HEK293 (cell line): ENCODE measurements around the gene MVB12A.

Source experiments
- CTCF ChIA-PET: fragments of 350-600 bp; formaldehyde crosslinking; extraction: SDS; loops from one replicate; lab custom pipeline; 2021; ENCODE audit warnings: antibody characterized with exemption; lab: Yijun Ruan, JAX
- POLR2A ChIA-PET: fragments of 300-600 bp; formaldehyde crosslinking; extraction: SDS; loops from one replicate; lab custom pipeline; 2020; ENCODE audit warnings: antibody characterized with exemption, inconsistent platforms; lab: Yijun Ruan, JAX
- H3K27ac ChIP-seq: fragments of 200-500 bp; sonication (Bioruptor generic); 2 replicates; pipeline ENCODE4 v1.5.1; 2014; ENCODE audit warnings: low read depth, low read length, control low read depth, inconsistent platforms; ENCODE audit errors: extremely low read depth
- H3K36me3 ChIP-seq, 2 experiments: fragments of 200-500 bp in 1 of 2; sonication (Bioruptor generic) in 1 of 2; 1 replicate in 1 of 2; 2 replicates in 1 of 2; pipeline ENCODE4 v1.5.1; 2014 to 2017; ENCODE audit warnings: inconsistent platforms in 2 of 2, low read length in 2 of 2; ENCODE audit not compliant: control insufficient read depth in 2 of 2, insufficient read depth in 1 of 2
- H3K4me1 ChIP-seq: fragments of 200-500 bp; sonication (Bioruptor generic); 2 replicates; pipeline ENCODE4 v1.5.1; 2014; ENCODE audit warnings: mild to moderate bottlenecking, low read length, inconsistent platforms; ENCODE audit not compliant: control insufficient read depth, insufficient read depth
- H3K4me3 ChIP-seq: 2 replicates; pipeline ENCODE4 v1.5.1; 2011; ENCODE audit warnings: low read depth, mild to moderate bottlenecking, control low read depth, low read length, moderate library complexity
- H3K9me3 ChIP-seq: fragments of 200-500 bp; sonication (Bioruptor generic); 2 replicates; pipeline ENCODE4 v1.5.1; 2014; ENCODE audit warnings: low read depth, low read length, inconsistent platforms; ENCODE audit not compliant: control insufficient read depth, insufficient read depth
- BCL11A ChIP-seq: fragments of 450-650 bp; formaldehyde crosslinking; IDR thresholded peaks from 2 replicates; pipeline ENCODE4 v1.5.1; 2016; ENCODE audit warnings: low read depth, missing biosample characterization, missing genetic modification characterization
- BCL6B ChIP-seq: fragments of 450-650 bp; formaldehyde crosslinking; IDR thresholded peaks from 2 replicates; pipeline ENCODE4 v1.5.1; 2017; ENCODE audit warnings: missing biosample characterization, missing genetic modification characterization
- CTCF ChIP-seq: fragments of 450-650 bp; formaldehyde crosslinking; IDR thresholded peaks from 2 replicates; pipeline ENCODE4 v1.5.1; 2016; ENCODE audit warnings: missing biosample characterization, missing genetic modification characterization
- FEZF1 ChIP-seq: fragments of 450-650 bp; formaldehyde crosslinking; IDR thresholded peaks from 2 replicates; pipeline ENCODE4 v1.5.1; 2016; ENCODE audit warnings: missing biosample characterization, missing genetic modification characterization
- MYNN ChIP-seq: fragments of 450-650 bp; formaldehyde crosslinking; IDR thresholded peaks from 2 replicates; pipeline ENCODE4 v1.5.1; 2016; ENCODE audit warnings: missing biosample characterization, missing genetic modification characterization, borderline replicate concordance
- PRDM10 ChIP-seq: fragments of 450-650 bp; formaldehyde crosslinking; IDR thresholded peaks from 2 replicates; pipeline ENCODE4 v1.5.1; 2016; ENCODE audit warnings: missing biosample characterization, missing genetic modification characterization
- SCRT1 ChIP-seq: fragments of 450-650 bp; formaldehyde crosslinking; IDR thresholded peaks from 2 replicates; pipeline ENCODE4 v1.5.1; 2016; ENCODE audit warnings: missing biosample characterization, missing genetic modification characterization, borderline replicate concordance
- TCF7L2 ChIP-seq: IDR thresholded peaks from 2 replicates; pipeline ENCODE4 v1.6.1; 2011; ENCODE audit warnings: low read depth, mild to moderate bottlenecking, inconsistent platforms, low read length, moderate library complexity, borderline replicate concordance
- WT1 ChIP-seq: fragments of 450-650 bp; formaldehyde crosslinking; IDR thresholded peaks from 2 replicates; pipeline ENCODE4 v1.5.1; 2016; ENCODE audit warnings: missing biosample characterization, missing genetic modification characterization
- ZFP3 ChIP-seq: fragments of 450-650 bp; formaldehyde crosslinking; IDR thresholded peaks from 2 replicates; pipeline ENCODE4 v1.5.1; 2016; ENCODE audit warnings: low read depth, missing biosample characterization, missing genetic modification characterization
- ZNF16 ChIP-seq: fragments of 450-650 bp; formaldehyde crosslinking; IDR thresholded peaks from 2 replicates; pipeline ENCODE4 v1.5.1; 2016; ENCODE audit warnings: low read depth, missing biosample characterization, missing genetic modification characterization
- ZNF184 ChIP-seq: fragments of 450-650 bp; IDR thresholded peaks from 2 replicates; pipeline ENCODE4 v1.5.1; 2018; ENCODE audit warnings: missing biosample characterization, mild to moderate bottlenecking, missing genetic modification characterization
- ZNF24 ChIP-seq: fragments of 450-650 bp; formaldehyde crosslinking; IDR thresholded peaks from 2 replicates; pipeline ENCODE4 v1.5.1; 2016; ENCODE audit warnings: missing biosample characterization, missing genetic modification characterization
- ZNF280C ChIP-seq: fragments of 450-650 bp; formaldehyde crosslinking; IDR thresholded peaks from 2 replicates; pipeline ENCODE4 v1.5.1; 2016; ENCODE audit warnings: missing biosample characterization, missing genetic modification characterization
- ZNF311 ChIP-seq: fragments of 450-650 bp; formaldehyde crosslinking; IDR thresholded peaks from 2 replicates; pipeline ENCODE4 v1.5.1; 2017; ENCODE audit warnings: missing biosample characterization, missing genetic modification characterization, borderline replicate concordance
- ZNF366 ChIP-seq: fragments of 450-650 bp; formaldehyde crosslinking; conservative IDR thresholded peaks from 2 replicates; pipeline ENCODE4 v1.5.1; 2016; ENCODE audit warnings: missing biosample characterization, missing genetic modification characterization
- ZNF514 ChIP-seq: fragments of 450-650 bp; formaldehyde crosslinking; IDR thresholded peaks from 2 replicates; pipeline ENCODE4 v1.5.1; 2016; ENCODE audit warnings: missing biosample characterization, missing genetic modification characterization
- ZNF529 ChIP-seq: fragments of 450-650 bp; formaldehyde crosslinking; IDR thresholded peaks from 2 replicates; pipeline ENCODE4 v1.5.1; 2017; ENCODE audit warnings: missing genetic modification characterization, missing biosample characterization; ENCODE audit not compliant: insufficient replicate concordance
- ZNF571 ChIP-seq: fragments of 450-650 bp; formaldehyde crosslinking; IDR thresholded peaks from 2 replicates; pipeline ENCODE4 v1.5.0; 2017; ENCODE audit warnings: missing biosample characterization, missing genetic modification characterization
- ZNF623 ChIP-seq: fragments of 450-650 bp; formaldehyde crosslinking; IDR thresholded peaks from 2 replicates; pipeline ENCODE4 v1.5.1; 2016; ENCODE audit warnings: missing biosample characterization, missing genetic modification characterization

MVB12A gene

GRCh38 chr19:17415121-17415520 lies 4.7 kb upstream of the MVB12A start:
- Histone ChIP-seq H3K36me3 (no peaks in the 10 kb centered on the region), H3K9me3 (no peaks in the 10 kb centered on the region), H3K27ac (no peak overlapping the region)
- CTCF ChIA-PET, result interaction anchor here (0.7 kb wide), 1 partner anchor 81 kb away, joined by 3 read pairs; no protein-coding TSS in a partner anchor
- TF ChIP-seq TCF7L2 (peak; percentile 69; the same call in 1 of the 2 replicates), ZNF184 (no peak)
- TF ChIP-seq, all 188 proteins: peak for 1
- H3K4me3 ChIP-seq, result no peak overlapping the region
- POLR2A ChIA-PET, result no interaction called here
- H3K4me1 ChIP-seq, result no peaks in the 10 kb centered on the region

- H3K36me3 ChIP-seq, result peaks cover 3 to 4% of the 10 kb centered on the region in 2 experiments; a peak in 2 of 3 replicates
- H3K9me3 ChIP-seq, result no peaks in the 10 kb centered on the region
- no peaks in the 10 kb centered on the region; the same call in 1 of the 2 replicates for H3K4me1 ChIP-seq
- no peak overlapping the region for H3K27ac ChIP-seq
- ChIA-PET CTCF (interaction anchor here (0.6 to 1.2 kb wide), 5 partner anchors 24 to 909 kb away, joined by 3 to 6 read pairs (median 3); no protein-coding TSS in a partner anchor), POLR2A (interaction anchor here (1.0 to 1.6 kb wide), 5 partner anchors 13 to 412 kb away, joined by 3 to 9 read pairs (median 6); partner anchors contain the start of genes BST2 and PGLS)
- no peak overlapping the region for H3K4me3 ChIP-seq
- TF ChIP-seq ZNF623 (tag by site-specific recombination) (no peak), ZNF514 (tag by site-specific recombination) (no peak), ZNF311 (tag by site-specific recombination) (no peak), MYNN (no peak), ZNF366 (no peak), ZNF16 (tag by site-specific recombination) (no peak), FEZF1 (tag by site-specific recombination) (no peak), ZFP3 (tag by site-specific recombination) (no peak), CTCF (tag by site-specific recombination) (no peak), BCL6B (no peak), WT1 (no peak), ZNF529 (tag by site-specific recombination) (no peak), ZNF571 (tag by site-specific recombination) (no peak), ZNF24 (tag by site-specific recombination) (no peak), SCRT1 (no peak), ZNF280C (tag by site-specific recombination) (no peak), BCL11A (tag by site-specific recombination) (no peak), PRDM10 (tag by site-specific recombination) (no peak)
Observed at GRCh38 chr19:17418710-17419109, 1.1 kb upstream of the MVB12A start.
